Osteocyte (in vitro differentiated cells): ENCODE data around the gene SIPA1L3. TPM values are rescaled to one million over a fixed set of nuclear protein-coding genes. Genes with fewer than 3 reads are reported as not detected.

Experiments used
- DNase-seq: peaks from one replicate; pipeline ENCODE4 v3.0.0; 2021; ENCODE audit warnings: mixed read lengths; ENCODE audit not compliant: unreplicated experiment; ENCODE audit errors: extremely low spot score
- H3K27ac Mint-ChIP-seq: one replicate; pipeline ENCODE4 v1.8.0; 2021; ENCODE audit warnings: mild to moderate bottlenecking, mixed read lengths; ENCODE audit not compliant: unreplicated experiment
- H3K27me3 Mint-ChIP-seq: one replicate; pipeline ENCODE4 v1.8.0; 2021; ENCODE audit warnings: mixed read lengths; ENCODE audit not compliant: unreplicated experiment
- H3K36me3 Mint-ChIP-seq: one replicate; pipeline ENCODE4 v1.8.0; 2021; ENCODE audit warnings: mixed read lengths; ENCODE audit not compliant: unreplicated experiment
- H3K4me1 Mint-ChIP-seq: one replicate; pipeline ENCODE4 v1.8.0; 2021; ENCODE audit warnings: mixed read lengths; ENCODE audit not compliant: unreplicated experiment
- H3K4me3 Mint-ChIP-seq: one replicate; pipeline ENCODE4 v1.8.0; 2021; ENCODE audit warnings: mild to moderate bottlenecking, moderate library complexity, mixed read lengths; ENCODE audit not compliant: unreplicated experiment
- H3K9me3 Mint-ChIP-seq: one replicate; pipeline ENCODE4 v1.8.0; 2021; ENCODE audit warnings: mixed read lengths; ENCODE audit not compliant: unreplicated experiment
- CTCF ChIP-seq: fragments of 200-600 bp; sonication (generic); IDR thresholded peaks from 2 replicates; pipeline ENCODE4 v1.5.0; 2021; ENCODE audit warnings: antibody characterized with exemption, mild to moderate bottlenecking, moderate library complexity
- total RNA-seq: library from RNA; stranded (reverse); gene quantifications from 2 replicates; pipeline ENCODE4 v1.2.1, GENCODE V29; 2021

The SIPA1L3 gene
- total RNA-seq, 1 donor from 2014 or later = 27.1 TPM

- H3K27me3 Mint-ChIP-seq = no peaks in the 10 kb centered on the region
- no peak overlapping the region for H3K27ac Mint-ChIP-seq
- DNase-seq = no peak
Measured at GRCh38 chr19:38149661-38150061, 242.7 kb downstream of the SIPA1L3 start.

GRCh38 chr19:38151242-38151641 is 244.2 kb downstream of the SIPA1L3 start:
- TF ChIP-seq CTCF = no peak
- H3K9me3 Mint-ChIP-seq = no peaks in the 10 kb centered on the region
- H3K4me3 Mint-ChIP-seq = no peak overlapping the region
- no peak for DNase-seq
- no peaks in the 10 kb centered on the region for H3K4me1 Mint-ChIP-seq
- H3K36me3 Mint-ChIP-seq = peaks cover 6% of the 10 kb centered on the region
- H3K27me3 Mint-ChIP-seq = no peaks in the 10 kb centered on the region
- H3K27ac Mint-ChIP-seq = no peak overlapping the region

More at GRCh38 chr19:38149661-38150061, 242.7 kb downstream of the SIPA1L3 start:
- TF ChIP-seq CTCF = no peak
- no peaks in the 10 kb centered on the region for H3K4me1 Mint-ChIP-seq
- no peak overlapping the region for H3K4me3 Mint-ChIP-seq
- H3K9me3 Mint-ChIP-seq = no peaks in the 10 kb centered on the region
- peaks cover 6% of the 10 kb centered on the region for H3K36me3 Mint-ChIP-seq

GRCh38 chr19:38152461-38153379 is 245.7 kb downstream of the SIPA1L3 start:
- H3K27me3 Mint-ChIP-seq = no peaks in the 10 kb centered on the region
- no peak overlapping the region for H3K27ac Mint-ChIP-seq
- no peak for TF ChIP-seq CTCF
- peaks cover 6% of the 10 kb centered on the region for H3K36me3 Mint-ChIP-seq
- H3K4me1 Mint-ChIP-seq = no peaks in the 10 kb centered on the region
- no peaks in the 10 kb centered on the region for H3K9me3 Mint-ChIP-seq
- no peak for DNase-seq
- no peak overlapping the region for H3K4me3 Mint-ChIP-seq

GRCh38 chr19:38155453-38155852 is 248.4 kb downstream of the SIPA1L3 start:
- H3K36me3 Mint-ChIP-seq = peaks cover 11% of the 10 kb centered on the region
- TF ChIP-seq CTCF = no peak
- H3K4me1 Mint-ChIP-seq = no peaks in the 10 kb centered on the region
- H3K9me3 Mint-ChIP-seq = no peaks in the 10 kb centered on the region
- DNase-seq = no peak
- H3K4me3 Mint-ChIP-seq = no peak overlapping the region
- no peaks in the 10 kb centered on the region for H3K27me3 Mint-ChIP-seq
- no peak overlapping the region for H3K27ac Mint-ChIP-seq

GRCh38 chr19:38158730-38159129 is 251.7 kb downstream of the SIPA1L3 start:
- no peak for DNase-seq
- H3K9me3 Mint-ChIP-seq = no peaks in the 10 kb centered on the region
- TF ChIP-seq CTCF = no peak
- no peak overlapping the region for H3K27ac Mint-ChIP-seq
- no peaks in the 10 kb centered on the region for H3K27me3 Mint-ChIP-seq
- H3K36me3 Mint-ChIP-seq = peaks cover 30% of the 10 kb centered on the region
- no peaks in the 10 kb centered on the region for H3K4me1 Mint-ChIP-seq
- H3K4me3 Mint-ChIP-seq = no peak overlapping the region
